SU-DHL-6 (cell line): Measurements from ENCODE around the gene TRAPPC4.

Source experiments
- H2AFZ ChIP-seq: fragments of 200-600 bp; sonication (generic); 2 replicates; pipeline ENCODE4 v1.6.1; 2014; ENCODE audit warnings: low read depth, mild to moderate bottlenecking, moderate library complexity, mixed read lengths, antibody characterized with exemption, low read length; ENCODE audit not compliant: severe bottlenecking
- H3F3A ChIP-seq: fragments of 200-600 bp; shearing (Covaris generic); 2 replicates; pipeline ENCODE4 v1.6.0; 2016; ENCODE audit warnings: antibody characterized with exemption, mild to moderate bottlenecking; ENCODE audit not compliant: insufficient read depth
- H3K27ac ChIP-seq: fragments of 200-600 bp; sonication (generic); 2 replicates; pipeline ENCODE4 v1.5.1; 2016; ENCODE audit warnings: low read depth, mild to moderate bottlenecking, low read length, moderate library complexity, mixed read lengths
- H3K27me3 ChIP-seq: fragments of 200-600 bp; sonication (generic), shearing (Covaris generic); 2 replicates; pipeline ENCODE4 v1.6.0; 2014; ENCODE audit warnings: mild to moderate bottlenecking, low read length
- H3K36me3 ChIP-seq: fragments of 200-600 bp; sonication (generic); 2 replicates; pipeline ENCODE4 v1.6.1; 2014; ENCODE audit warnings: mild to moderate bottlenecking, low read length, mixed read lengths
- H3K4me2 ChIP-seq: fragments of 300-600, 200-600 bp; shearing (Covaris generic), sonication (generic); 2 replicates; pipeline ENCODE4 v1.6.0; 2014; ENCODE audit warnings: low read length, low read depth, mild to moderate bottlenecking; ENCODE audit not compliant: poor library complexity, severe bottlenecking
- H3K4me3 ChIP-seq: fragments of 200-600 bp; sonication (generic); 2 replicates; pipeline ENCODE4 v1.5.1; 2014; ENCODE audit warnings: antibody characterized with exemption, low read length, mild to moderate bottlenecking, mixed read lengths; ENCODE audit not compliant: insufficient read depth, poor library complexity, severe bottlenecking
- H3K79me2 ChIP-seq: fragments of 200-600 bp; sonication (generic); 2 replicates; pipeline ENCODE4 v1.6.1; 2014; ENCODE audit warnings: mild to moderate bottlenecking, low read length, moderate library complexity; ENCODE audit not compliant: insufficient read depth
- H3K9ac ChIP-seq: fragments of 200-600 bp; sonication (generic); 2 replicates; pipeline ENCODE4 v1.7.0; 2014; ENCODE audit warnings: mild to moderate bottlenecking, low read length
- H3K9me2 ChIP-seq: fragments of 200-600 bp; sonication (generic); replicated peaks from 2 replicates; pipeline ENCODE4 v1.6.1; 2014; ENCODE audit warnings: low read length; ENCODE audit not compliant: insufficient read depth
- H3K9me3 ChIP-seq: fragments of 200-600 bp; sonication (generic); 2 replicates; pipeline ENCODE4 v1.6.1; 2014; ENCODE audit warnings: low read length, mixed read lengths; ENCODE audit not compliant: insufficient read depth
- H4K20me1 ChIP-seq: fragments of 200-600 bp; sonication (generic); 2 replicates; pipeline ENCODE4 v1.6.1; 2014; ENCODE audit warnings: low read depth, mild to moderate bottlenecking, antibody characterized with exemption, low read length, moderate library complexity, mixed read lengths
- CTCF ChIP-seq: fragments of 200-600 bp; sonication (generic); IDR thresholded peaks from one replicate; pipeline ENCODE4 v1.5.1; 2017; ENCODE audit warnings: antibody characterized with exemption, mild to moderate bottlenecking, low read length, moderate library complexity; ENCODE audit not compliant: insufficient read depth, poor library complexity, severe bottlenecking
- EZH2phosphoT487 ChIP-seq: fragments of 200-600 bp; sonication (generic), shearing (Covaris generic); conservative IDR thresholded peaks from 2 replicates; pipeline ENCODE4 v1.6.1; 2018; ENCODE audit warnings: mild to moderate bottlenecking, antibody characterized with exemption, low read length, moderate library complexity, mixed read lengths

TRAPPC4 gene

GRCh38 chr11:119029340-119030028, 10.9 kb downstream of the TRAPPC4 start:
- Histone ChIP-seq H3K27me3 (no peaks in the 10 kb centered on the region), H3K27ac (peak overlapping the region; percentile 71), H4K20me1 (no peaks in the 10 kb centered on the region), H2AFZ (peak overlapping the region; percentile 65), H3K4me2 (peak overlapping the region; percentile 96), H3K9ac (peak overlapping the region; percentile 93), H3K9me3 (no peaks in the 10 kb centered on the region), H3K9me2 (no peaks in the 10 kb centered on the region), H3K36me3 (no peaks in the 10 kb centered on the region), H3K4me3 (peak overlapping the region; percentile 79), H3F3A (no peaks in the 10 kb centered on the region; the same call in 1 of the 2 replicates), H3K79me2 (peaks cover 6% of the 10 kb centered on the region)
- no peak for TF ChIP-seq EZH2phosphoT487
- TF ChIP-seq CTCF: no peak

- no peaks in the 10 kb centered on the region for H3K9me2 ChIP-seq
- peak overlapping the region; percentile 96 for H3K4me2 ChIP-seq
- no peaks in the 10 kb centered on the region for H3K9me3 ChIP-seq
- no peaks in the 10 kb centered on the region; the same call in 1 of the 2 replicates for H3F3A ChIP-seq
- no peaks in the 10 kb centered on the region for H3K27me3 ChIP-seq
- peaks cover 6% of the 10 kb centered on the region for H3K79me2 ChIP-seq
- peak overlapping the region; percentile 65 for H2AFZ ChIP-seq
- H3K27ac ChIP-seq: peak overlapping the region; percentile 71
- TF ChIP-seq EZH2phosphoT487: no peak
- no peak for TF ChIP-seq CTCF
- H4K20me1 ChIP-seq: no peaks in the 10 kb centered on the region
- no peaks in the 10 kb centered on the region for H3K36me3 ChIP-seq
- peak overlapping the region; percentile 79 for H3K4me3 ChIP-seq
- peak overlapping the region; percentile 93 for H3K9ac ChIP-seq
Measured at GRCh38 chr11:119030029-119030328, 11.4 kb downstream of the TRAPPC4 start.

GRCh38 chr11:119030329-119031047, 11.9 kb downstream of the TRAPPC4 start, which contains the start of gene SLC37A4:
SLC37A4 (minus strand) TSS chr11:119030877.
- H3K4me2 ChIP-seq: peak within 1 kb of the TSS; percentile 96
- no peaks in the 10 kb centered on the region for H3K27me3 ChIP-seq
- no peaks in the 10 kb centered on the region for H4K20me1 ChIP-seq
- no peaks in the 10 kb centered on the region; the same call in 1 of the 2 replicates for H3F3A ChIP-seq
- H3K9ac ChIP-seq: peak within 1 kb of the TSS; percentile 93
- TF ChIP-seq EZH2phosphoT487 (no peak), CTCF (peak; percentile 69)
- no peaks in the 10 kb centered on the region for H3K9me2 ChIP-seq
- no peaks in the 10 kb centered on the region for H3K9me3 ChIP-seq
- peak within 1 kb of the TSS; percentile 65 for H2AFZ ChIP-seq
- no peaks in the 10 kb centered on the region for H3K36me3 ChIP-seq
- peak within 1 kb of the TSS; percentile 71 for H3K27ac ChIP-seq
- peaks cover 6% of the 10 kb centered on the region for H3K79me2 ChIP-seq
- peak within 1 kb of the TSS; percentile 79 for H3K4me3 ChIP-seq
